Coronary artery (tissue), 2 donors: ENCODE results near the gene INIP.

Experiments used
- DNase-seq: peaks from one replicate; pipeline ENCODE4 v3.0.0-alpha.2; 2017; ENCODE audit warnings: low spot score
- H3K27ac ChIP-seq, 2 donors: fragments of 200-600 bp; sonication (generic); one replicate each; pipeline ENCODE4 v1.5.1; 2016 to 2019
- H3K4me3 ChIP-seq: fragments of 200-600 bp; sonication (generic); 2 replicates; pipeline ENCODE4 v1.5.1; 2016; ENCODE audit warnings: mild to moderate bottlenecking, moderate library complexity
- CTCF ChIP-seq: fragments of 200-600 bp; sonication (generic); IDR thresholded peaks from one replicate; pipeline ENCODE4 v1.5.1; 2019; ENCODE audit warnings: antibody characterized with exemption

Gene INIP

DNA sequence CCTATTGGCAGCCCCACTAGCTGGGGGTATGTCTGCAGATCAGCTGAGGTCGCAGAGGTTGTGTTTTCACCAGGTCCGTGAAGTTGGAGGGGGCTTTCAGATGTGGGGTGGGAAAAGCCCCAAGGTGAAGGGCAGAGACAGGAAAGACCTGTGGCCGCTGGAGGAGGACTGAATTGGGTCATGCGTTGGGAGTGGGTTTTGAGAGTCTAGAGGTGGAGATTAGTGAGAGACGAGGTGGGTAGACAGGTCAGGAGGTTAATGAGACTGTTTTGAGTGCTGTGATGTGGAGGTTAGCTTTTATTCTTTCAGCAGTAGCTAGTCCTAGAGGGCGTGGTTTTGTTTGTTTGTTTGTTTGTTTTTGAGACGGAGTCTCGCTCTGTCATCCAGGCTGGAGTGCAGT lies 42.9 kb upstream of the INIP start:
- TF ChIP-seq CTCF = no peak
- Histone ChIP-seq H3K4me3 (no peak overlapping the region), H3K27ac (no peak overlapping the region)
- DNase-seq = no peak

- Histone ChIP-seq H3K27ac (no peak overlapping the region), H3K4me3 (no peak overlapping the region)
- no peak for DNase-seq
- no peak for TF ChIP-seq CTCF
Observed at GRCh38 chr9:112757940-112758339, 40.0 kb upstream of the INIP start.

DNA sequence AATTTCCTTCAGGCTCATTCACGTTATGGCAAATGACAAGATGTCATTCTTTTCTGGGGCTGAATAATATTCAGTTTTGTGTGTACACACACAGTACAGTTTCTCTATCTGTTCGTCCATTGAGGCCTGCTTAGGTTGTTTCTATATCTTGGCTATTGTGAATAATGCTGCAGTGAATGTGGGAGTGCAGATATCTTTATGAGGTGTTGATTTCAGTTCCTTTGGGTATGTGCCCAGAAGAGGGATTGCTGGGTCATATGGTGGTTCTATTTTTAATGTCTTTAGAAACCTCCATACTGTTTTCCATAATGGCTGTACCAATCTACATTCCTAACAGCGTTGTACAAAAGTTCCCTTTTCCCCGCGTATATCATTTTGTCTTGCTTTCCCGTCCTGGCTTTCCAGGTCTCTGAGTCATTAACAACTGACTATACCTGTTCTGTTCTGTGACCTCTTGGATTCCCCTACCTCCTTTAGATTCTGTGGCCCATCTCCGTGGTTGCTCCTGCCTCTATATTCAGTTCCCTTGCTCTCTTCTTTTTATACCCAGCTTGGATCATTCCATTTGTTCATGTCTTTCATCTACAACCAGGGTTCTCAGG lies 39.5 kb upstream of the INIP start:
- no peak for TF ChIP-seq CTCF
- H3K4me3 ChIP-seq = no peak overlapping the region
- H3K27ac ChIP-seq = no peak overlapping the region
- no peak for DNase-seq

DNA sequence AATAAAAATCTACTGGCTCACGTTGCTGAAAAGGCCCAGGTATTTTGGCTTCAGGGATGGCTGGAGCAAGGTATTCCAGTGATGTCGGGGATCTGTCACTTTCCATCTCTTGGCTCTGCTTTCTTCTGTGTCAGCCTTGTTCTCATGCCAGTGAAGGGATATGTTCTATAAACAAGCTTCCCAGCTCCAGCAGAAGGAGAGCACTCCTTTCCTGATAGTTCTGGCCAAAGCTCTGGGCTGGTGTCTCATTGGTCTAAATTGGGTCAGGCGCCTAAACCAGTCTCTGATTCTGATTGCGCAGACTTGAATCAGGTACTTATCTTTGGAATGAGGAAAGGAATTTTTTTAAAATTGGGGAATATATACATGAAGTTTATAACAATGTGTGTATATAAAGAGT lies 37.8 kb upstream of the INIP start:
- no peak overlapping the region for H3K4me3 ChIP-seq
- H3K27ac ChIP-seq = peak overlapping the region; percentile 27 to 73
- no peak for DNase-seq
- TF ChIP-seq CTCF = no peak

DNA sequence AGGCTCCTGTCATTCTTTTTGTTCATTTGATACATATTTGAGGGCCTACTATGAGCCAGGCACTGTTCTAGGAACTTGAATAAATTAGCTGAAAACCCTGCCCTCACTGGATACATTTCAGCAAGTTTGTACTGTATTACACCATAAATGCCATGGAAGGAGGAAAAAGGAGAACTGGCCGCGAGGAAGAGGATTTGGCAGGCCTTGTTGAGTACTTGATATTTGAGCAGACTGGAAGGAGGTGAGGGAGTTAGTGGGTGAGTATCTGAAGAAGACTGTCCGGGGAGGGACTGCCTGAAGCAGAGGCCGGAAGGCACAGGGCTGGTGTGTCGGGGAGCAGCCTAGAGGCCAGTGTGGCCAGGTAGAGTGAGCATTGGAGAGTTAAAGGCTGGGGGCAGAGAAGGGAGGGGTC lies 37.1 kb upstream of the INIP start:
- Histone ChIP-seq H3K27ac (peak overlapping the region; percentile 27 to 73), H3K4me3 (peak overlapping the region; percentile 26)
- TF ChIP-seq CTCF = no peak
- DNase-seq = no peak

DNA sequence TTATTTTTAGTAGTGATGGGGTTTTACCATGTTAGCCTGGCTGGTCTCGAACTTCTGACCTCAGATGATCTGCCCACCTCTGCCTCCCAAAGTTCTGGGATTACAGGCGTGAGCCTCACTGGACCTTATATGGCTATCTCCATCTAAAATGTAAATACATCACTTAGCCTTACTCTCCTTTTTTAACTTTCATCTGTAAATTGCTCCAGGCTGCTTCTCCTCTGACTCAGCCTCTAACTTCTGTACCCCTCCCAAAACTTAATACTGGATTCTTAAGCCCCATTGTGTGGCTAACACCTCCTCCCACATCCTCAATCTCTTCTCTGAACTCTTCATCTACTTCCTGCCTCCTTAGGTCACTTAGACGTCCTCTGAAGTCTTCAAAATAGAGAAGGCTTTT lies 36.7 kb upstream of the INIP start:
- no peak for TF ChIP-seq CTCF
- DNase-seq = no peak
- peak overlapping the region; percentile 27 to 73 for H3K27ac ChIP-seq
- no peak overlapping the region for H3K4me3 ChIP-seq

GRCh38 chr9:112753725-112754124 lies 35.8 kb upstream of the INIP start:
- TF ChIP-seq CTCF = no peak
- Histone ChIP-seq H3K4me3 (no peak overlapping the region), H3K27ac (peak overlapping the region; percentile 31 to 85)
- no peak for DNase-seq
